Measurements from ENCODE around the gene BPIFB1.

The BPIFB1 gene, protein sequence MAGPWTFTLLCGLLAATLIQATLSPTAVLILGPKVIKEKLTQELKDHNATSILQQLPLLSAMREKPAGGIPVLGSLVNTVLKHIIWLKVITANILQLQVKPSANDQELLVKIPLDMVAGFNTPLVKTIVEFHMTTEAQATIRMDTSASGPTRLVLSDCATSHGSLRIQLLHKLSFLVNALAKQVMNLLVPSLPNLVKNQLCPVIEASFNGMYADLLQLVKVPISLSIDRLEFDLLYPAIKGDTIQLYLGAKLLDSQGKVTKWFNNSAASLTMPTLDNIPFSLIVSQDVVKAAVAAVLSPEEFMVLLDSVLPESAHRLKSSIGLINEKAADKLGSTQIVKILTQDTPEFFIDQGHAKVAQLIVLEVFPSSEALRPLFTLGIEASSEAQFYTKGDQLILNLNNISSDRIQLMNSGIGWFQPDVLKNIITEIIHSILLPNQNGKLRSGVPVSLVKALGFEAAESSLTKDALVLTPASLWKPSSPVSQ

GRCh38 chr20:33282991-33283555 lies at the start of gene BPIFB1:
BPIFB1 (plus strand) TSS chr20:33283214; CDS start chr20:33286074, 2,860 bp downstream.
- DNase-seq (ENCODE audit: low spot score) = no peak

GRCh38 chr20:33234050-33234449 lies 49.0 kb upstream of the BPIFB1 start:
- no peak for DNase-seq (ENCODE audit: low spot score)

DNA sequence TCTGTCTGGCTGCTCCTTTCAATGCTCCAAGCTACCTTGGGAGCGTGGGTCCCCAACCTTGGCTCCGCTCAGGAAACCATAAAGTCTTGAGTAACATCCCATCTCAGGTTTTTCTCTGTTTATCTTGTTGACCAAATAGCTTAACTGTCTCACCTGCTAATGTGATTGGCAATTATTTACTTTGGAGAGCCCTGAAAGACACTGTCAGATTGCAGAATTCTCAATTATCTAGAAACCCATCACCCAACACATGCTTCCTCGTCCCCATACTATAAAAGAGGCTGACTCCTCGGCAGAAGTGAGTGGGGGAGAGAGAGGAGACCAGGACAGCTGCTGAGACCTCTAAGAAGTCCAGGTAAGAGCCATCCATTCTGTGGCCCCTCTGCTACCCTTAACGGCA lies 47.3 kb upstream of the BPIFB1 start, which contains the start of gene BPIFA1:
BPIFA1 (plus strand) TSS at position 301 of the 400 bp plus-strand sequence. CDS start 1,716 bp downstream, outside the sequence.
- no peak for DNase-seq (ENCODE audit: low spot score)

GRCh38 chr20:33236351-33236750 lies 46.7 kb upstream of the BPIFB1 start:
- DNase-seq (ENCODE audit: low spot score) = no peak

DNA sequence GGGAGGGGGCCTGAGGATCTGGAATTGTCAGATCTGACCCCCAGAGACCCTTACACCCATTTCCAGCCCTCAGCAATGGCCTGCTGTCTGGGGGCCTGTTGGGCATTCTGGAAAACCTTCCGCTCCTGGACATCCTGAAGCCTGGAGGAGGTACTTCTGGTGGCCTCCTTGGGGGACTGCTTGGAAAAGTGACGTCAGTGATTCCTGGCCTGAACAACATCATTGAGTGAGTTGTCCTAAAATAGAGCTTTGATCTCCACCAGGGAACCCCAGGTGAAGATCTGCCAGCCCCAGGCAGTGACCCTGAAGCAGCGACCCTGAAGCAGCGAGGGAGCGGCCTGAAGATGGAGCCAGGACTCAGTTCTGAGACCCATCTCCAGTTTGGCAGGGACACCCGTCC lies 45.0 kb upstream of the BPIFB1 start:
- no peak for DNase-seq (ENCODE audit: low spot score)

- no peak for DNase-seq (ENCODE audit: low spot score)
Measured at GRCh38 chr20:33239418-33239817, 43.6 kb upstream of the BPIFB1 start.

DNA sequence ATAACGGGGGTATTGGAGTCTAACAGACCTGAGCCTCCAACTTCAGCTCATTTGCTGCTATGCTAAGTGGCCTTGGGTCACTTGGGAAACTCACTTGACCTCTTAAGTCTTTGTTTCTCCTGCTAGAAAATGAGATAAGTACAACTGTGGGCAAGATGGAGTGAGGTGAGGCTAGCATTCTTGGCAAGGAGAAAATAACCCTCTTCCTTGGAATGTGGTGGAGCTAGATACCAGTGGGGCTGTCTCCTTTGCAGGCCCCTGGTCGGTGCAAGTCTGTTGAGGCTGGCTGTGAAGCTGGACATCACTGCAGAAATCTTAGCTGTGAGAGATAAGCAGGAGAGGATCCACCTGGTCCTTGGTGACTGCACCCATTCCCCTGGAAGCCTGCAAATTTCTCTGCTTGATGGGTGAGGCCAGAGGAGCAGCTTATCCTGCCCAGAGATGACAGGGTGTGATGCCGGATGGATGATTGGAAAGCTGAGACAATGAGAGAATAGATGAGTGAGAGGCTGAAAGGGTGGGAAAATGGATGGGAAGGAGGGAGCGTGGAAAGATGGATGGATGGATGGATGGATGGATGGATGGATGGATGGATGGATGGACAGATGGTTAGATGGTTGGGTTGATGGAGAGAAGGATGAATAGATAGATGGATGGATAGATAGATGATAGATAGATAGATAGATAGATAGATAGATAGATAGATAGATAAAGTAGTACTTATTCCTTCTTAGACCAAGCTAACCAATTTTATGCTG lies 42.9 kb upstream of the BPIFB1 start:
- DNase-seq (ENCODE audit: low spot score) = no peak

DNA sequence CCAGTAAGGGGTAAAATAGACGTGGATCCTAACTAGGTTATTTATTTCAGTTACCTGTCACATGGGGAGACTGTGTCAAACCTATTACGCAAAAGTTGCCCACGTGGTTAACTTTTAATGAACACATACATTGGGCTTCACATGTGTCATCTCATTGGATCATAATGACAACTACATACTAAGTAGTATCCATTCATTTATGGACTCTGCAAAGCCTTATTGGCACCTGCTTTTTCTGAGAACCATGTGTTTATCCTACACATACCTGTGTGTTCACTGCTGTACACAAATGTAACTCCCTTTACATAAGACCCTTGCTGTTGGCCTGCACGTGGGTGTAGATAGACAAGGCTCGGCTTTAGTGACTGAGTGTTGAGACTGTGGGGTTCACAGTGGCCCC lies 42.1 kb upstream of the BPIFB1 start:
- no peak for DNase-seq (ENCODE audit: low spot score)

- DNase-seq (ENCODE audit: low spot score) = no peak
Measured at GRCh38 chr20:33242319-33243100, 40.5 kb upstream of the BPIFB1 start.

- no peak for DNase-seq (ENCODE audit: low spot score)
Measured at GRCh38 chr20:33246077-33246476, 36.9 kb upstream of the BPIFB1 start.

DNA sequence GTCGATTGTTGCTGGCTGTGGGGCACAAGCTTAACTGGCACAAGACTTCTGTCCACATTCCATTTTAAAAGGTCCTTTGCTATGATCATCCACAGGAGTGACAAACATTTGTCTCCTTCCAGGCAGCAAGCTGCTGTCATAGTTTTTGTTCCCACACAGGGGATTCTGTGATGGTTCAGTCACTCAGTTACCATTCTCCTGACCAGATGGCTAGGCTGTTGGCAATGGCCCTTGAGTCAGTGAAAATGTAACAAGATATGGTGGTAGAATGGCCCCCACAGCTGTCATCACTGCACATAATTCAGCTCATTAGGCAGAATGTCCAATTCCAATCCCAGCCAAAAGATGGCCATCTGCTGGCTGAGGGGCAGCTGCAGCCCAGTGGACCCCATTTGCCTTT lies 33.6 kb upstream of the BPIFB1 start:
- DNase-seq (ENCODE audit: low spot score) = peak; percentile 87

DNA sequence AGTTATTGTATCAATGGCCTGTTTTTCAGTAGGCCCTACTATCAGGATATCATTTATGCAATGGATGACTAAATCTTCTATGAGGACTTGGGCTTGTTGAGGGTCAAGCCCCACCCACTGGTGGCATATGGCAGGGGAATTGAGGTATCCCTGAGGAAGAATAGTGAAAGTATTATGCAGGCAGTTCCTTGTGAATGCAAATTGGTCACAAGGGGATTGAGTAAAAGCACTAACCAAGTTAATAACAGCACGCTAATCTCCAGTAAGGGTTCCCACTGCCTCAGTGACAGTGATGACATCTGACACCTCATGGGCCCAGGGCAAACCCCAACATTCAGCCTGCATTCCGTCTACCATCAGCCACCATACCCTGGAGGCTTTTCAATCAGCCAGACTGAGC lies 32.3 kb upstream of the BPIFB1 start:
- DNase-seq (ENCODE audit: low spot score) = no peak

DNA sequence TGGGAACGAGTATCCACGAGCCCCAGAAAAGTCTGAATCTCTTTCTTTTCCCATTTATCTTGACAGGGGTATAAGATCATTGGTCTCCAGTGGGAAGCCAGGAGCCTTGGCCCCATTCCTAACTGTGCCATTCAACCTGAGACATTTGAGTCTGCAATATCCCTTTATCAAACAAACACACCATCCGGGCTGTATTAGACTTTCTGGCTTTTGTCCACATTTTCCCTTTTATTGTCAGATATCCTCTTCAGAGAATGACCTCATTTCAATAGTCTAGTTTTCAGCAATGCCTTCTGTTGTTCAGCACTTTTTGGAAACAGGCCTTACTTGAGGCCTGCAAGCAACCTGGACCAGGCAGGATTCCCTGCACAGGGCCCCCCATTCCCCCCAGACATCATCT lies 31.5 kb upstream of the BPIFB1 start:
- peak; percentile 81 for DNase-seq (ENCODE audit: low spot score)

- no peak for DNase-seq (ENCODE audit: low spot score)
Measured at GRCh38 chr20:33252460-33252859, 30.6 kb upstream of the BPIFB1 start.

GRCh38 chr20:33255005-33255404 lies 28.0 kb upstream of the BPIFB1 start:
- DNase-seq (ENCODE audit: low spot score) = no peak

DNA sequence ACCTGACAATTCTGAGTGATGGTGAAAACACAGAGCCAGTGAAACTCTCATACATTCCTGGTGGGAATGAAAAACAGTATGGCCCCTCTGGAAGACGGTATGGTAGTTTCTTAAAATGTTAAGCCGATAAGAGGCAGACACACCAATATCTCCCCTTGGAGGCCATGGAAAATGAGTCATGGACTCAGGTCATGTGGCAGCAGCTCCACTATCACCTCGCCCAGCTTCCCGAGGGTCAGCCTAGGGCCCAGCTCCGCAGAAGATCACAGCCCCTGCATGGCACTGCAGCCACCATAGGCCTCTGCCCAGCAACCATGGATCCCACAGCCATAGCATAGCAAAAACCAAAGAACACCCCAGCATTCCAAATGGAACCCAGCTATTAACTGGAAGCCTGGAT lies 25.8 kb upstream of the BPIFB1 start:
- no peak for DNase-seq (ENCODE audit: low spot score)

DNA sequence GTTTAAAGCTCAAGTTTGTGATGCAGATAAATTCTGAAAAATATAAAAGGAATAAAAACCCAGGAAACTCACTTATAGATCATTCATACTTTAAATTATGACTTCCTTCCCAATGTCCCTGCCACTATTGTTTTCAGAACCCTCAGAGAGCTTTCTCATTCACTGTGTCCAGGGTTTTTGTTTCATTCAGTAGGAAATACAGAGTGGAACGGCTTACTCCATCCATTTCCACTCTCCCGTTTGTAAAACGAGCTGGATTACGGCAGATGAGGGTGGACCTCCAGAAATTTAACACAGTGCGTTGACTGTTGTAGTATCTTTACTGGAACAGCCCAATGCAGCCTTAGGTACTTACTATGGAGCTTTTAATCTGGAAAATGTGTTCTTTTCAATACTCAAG lies 23.6 kb upstream of the BPIFB1 start:
- DNase-seq (ENCODE audit: low spot score) = no peak

DNA sequence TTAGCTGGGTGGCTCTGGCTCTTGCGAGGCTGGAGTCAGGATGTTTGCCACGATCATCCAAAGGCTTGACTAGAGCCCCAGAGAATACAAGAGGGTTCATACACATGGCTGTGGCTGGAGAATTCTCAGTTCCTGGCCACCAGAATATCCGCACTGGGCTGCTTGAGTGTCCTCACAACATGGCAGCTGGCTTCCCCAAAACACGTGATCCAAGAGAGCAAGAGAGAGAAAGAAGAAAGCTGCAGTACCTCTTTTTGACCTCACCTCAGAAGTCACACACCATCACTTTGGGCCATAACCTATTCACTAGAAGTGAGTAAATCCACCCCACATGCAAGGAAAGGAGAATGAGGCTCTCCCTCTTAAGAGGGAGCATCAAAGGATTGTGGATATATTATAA lies 21.5 kb upstream of the BPIFB1 start:
- no peak for DNase-seq (ENCODE audit: low spot score)

- peak; percentile 77 for DNase-seq (ENCODE audit: low spot score)
Measured at GRCh38 chr20:33262658-33263065, 20.4 kb upstream of the BPIFB1 start.

- DNase-seq (ENCODE audit: low spot score) = peak; percentile 48
Measured at GRCh38 chr20:33263784-33264183, 19.2 kb upstream of the BPIFB1 start.

DNA sequence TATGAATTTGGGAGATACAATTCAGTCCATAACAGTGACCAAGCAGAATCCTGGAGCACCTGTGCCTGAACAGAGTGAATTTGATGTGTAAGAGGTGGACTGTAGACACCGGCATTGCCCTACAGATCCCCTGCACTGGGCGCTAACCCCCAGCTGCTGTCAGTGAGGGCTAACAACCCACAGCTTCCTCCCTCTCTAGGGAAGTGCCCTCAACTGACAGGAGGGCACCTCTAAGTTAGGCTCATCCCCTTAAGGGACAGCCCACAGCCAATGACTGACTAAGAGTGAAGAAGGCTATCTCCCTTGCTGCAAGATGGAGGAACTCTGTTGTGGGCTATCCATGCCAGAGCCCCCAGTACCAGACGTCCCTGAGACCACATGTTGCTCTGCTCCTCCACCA lies 15.3 kb upstream of the BPIFB1 start:
- no peak for DNase-seq (ENCODE audit: low spot score)

Data from cerebellar cortex (tissue), 1 donor.